Measurements from ENCODE around the gene EXOG.

EXOG gene

DNA sequence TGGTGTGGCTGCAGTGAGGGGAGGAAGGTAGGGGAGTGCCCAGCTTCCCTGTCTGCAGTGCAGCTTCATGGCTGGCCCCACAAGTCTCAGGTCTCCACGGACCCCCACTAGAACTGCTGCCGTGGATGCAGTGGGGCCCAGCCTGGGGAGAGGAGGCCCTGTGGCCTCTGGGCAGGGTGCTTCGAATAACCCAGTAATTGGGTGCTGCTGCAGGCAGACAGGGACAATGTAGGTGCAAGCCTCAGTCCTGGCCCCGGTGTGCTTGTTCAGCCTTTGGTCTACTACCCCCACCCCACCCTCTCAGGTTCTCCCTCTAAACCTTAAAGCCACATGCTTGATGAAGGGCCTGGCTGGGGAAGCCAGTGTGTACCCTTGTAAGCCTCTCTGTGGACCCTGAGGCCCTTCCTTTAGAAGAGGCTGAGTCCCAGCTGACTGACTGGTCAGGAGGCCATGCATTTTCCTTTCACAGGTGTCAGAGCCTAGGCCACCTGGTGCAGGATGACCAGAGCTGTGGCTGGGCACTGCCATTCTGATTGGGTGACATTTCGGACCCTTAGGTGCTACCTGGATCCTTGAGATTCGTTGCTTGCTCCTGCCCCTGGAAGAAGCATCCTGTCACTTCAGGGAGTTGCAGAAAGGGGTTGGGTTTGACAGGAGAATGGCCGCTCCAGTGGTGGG lies 21.1 kb upstream of the EXOG start:
- no peak for DNase-seq

DNA sequence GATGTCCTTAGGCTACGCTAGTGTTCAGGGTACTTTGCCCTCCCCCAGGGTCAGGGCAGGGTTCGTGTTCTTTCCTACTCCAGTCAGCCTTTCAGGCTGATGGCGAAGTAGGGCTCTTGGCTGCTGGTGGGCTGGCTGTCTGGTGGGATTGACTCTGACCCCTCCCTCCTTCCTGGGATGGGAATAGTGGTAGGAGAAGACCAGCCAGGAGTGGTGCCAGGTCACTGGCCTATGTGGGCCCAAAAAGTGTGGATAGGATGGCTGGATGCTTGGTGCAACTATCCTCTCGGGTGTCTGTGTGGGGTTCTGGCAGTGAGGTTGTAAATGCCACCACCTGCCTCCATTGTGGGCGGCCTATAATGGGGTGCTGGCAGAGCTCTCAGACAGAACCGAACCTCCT lies 20.4 kb upstream of the EXOG start:
- DNase-seq = no peak

- no peak for DNase-seq
These were observed 19.9 kb upstream of the EXOG start for GRCh38 chr3:38476157-38476756.

GRCh38 chr3:38477057-38477820 lies 18.9 kb upstream of the EXOG start:
- DNase-seq = no peak

GRCh38 chr3:38477839-38478450 lies 18.2 kb upstream of the EXOG start:
- DNase-seq = no peak

GRCh38 chr3:38478901-38479300 lies 17.2 kb upstream of the EXOG start:
- no peak for DNase-seq

GRCh38 chr3:38479431-38480092 lies 16.6 kb upstream of the EXOG start:
- DNase-seq = no peak

DNA sequence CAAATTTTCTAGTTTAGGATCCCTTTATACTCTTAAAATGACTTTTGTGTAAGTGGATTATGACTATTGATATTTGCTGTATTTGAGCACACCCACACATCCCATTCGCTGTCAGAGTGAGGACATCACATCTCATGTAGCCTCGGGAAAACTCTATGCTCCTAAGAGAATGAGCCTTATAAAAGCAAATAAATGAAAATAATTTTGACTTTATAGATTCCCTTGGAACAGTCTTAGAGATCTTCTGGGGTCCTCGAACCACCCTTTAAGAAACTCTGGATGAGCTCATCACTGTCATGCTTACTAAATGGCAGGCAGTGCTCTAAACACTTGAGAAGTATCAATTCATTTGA lies 16.1 kb upstream of the EXOG start:
- DNase-seq = no peak

GRCh38 chr3:38480930-38481329 lies 15.2 kb upstream of the EXOG start:
- no peak for DNase-seq

GRCh38 chr3:38482951-38483350 lies 13.2 kb upstream of the EXOG start:
- DNase-seq = no peak

DNA sequence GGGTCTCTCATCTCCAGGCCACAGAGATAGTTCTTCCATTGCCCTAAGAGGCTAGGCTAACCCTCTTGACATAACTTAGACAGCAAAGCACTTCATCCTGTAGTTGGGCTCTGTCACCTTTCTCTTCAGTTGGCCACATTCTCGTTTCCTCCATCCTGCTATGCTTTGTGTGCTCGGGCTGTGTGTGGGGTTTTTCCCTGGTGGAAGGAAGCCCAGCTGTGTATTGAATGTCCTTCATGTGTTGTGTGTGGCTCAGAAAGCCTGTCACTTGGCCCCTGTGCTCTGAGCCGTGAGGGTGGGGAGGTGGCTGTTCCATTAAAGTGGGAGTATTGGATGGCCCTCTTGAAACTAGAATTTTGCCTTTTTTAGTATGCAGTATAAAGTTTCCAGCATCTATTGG lies 8.8 kb upstream of the EXOG start:
- no peak for DNase-seq

GRCh38 chr3:38488949-38489348 lies 7.2 kb upstream of the EXOG start:
- no peak for DNase-seq

DNA sequence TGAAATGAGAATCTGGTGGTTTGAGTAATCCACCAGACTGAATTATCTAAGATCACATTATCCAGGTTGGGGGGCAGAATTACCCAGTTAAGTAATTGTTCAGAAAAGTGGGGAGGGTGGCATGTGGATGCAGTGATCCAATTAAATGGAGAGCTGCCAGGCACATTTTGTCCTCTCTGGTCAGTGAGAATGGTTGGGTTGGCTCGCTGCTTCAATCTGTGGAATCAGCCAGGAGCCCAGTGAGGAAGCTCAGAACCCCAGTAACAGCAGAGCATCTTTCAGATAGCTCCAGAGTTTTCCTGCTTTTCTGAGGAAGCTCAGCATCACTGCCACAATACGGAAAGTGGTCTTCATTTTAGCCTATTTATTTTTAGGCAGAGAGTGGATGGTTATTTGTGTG lies 6.4 kb upstream of the EXOG start:
- DNase-seq = no peak

GRCh38 chr3:38490281-38491030 lies 5.7 kb upstream of the EXOG start:
- no peak for DNase-seq

DNA sequence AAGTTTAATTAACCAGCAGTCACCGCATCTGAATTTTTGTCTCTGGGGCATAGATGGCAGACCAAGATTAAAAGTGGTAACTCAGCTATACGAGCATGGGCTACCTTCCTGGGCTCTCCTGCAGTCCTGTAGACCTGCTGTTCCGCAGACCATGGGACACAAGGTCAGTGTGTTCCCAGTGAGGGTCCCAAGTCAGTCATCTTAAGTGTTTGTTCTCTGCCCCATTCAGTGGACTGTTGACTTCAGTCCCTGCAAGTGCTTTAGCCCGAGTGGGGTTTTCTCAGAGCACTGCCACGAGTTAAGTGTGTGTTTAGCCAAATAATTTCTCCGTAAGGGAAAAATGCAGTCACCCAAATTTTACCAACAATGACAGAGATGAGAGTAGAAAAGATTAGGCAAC lies 4.9 kb upstream of the EXOG start:
- DNase-seq = no peak

DNA sequence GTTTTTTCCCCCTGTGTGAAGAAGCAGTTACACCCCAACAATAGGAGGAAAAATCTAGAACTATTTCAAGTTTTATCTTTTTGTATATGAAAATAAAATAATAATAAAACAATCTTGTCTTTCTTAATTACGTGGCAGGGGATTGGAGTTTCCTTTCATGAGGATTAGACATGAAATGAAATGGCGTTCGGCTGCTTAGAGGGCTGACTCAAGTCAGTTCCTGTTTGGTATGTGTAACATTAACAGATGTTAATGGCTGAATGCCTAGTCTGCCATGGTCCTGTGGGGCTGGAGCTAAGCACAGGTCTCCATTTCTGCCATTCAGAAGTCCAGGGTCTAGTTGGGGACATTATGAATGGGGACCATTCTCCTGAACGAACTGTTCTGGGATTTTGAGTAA lies 3.1 kb upstream of the EXOG start:
- no peak for DNase-seq

- DNase-seq = no peak
These were observed 891 bp downstream of the EXOG start for GRCh38 chr3:38497031-38497430.

DNA sequence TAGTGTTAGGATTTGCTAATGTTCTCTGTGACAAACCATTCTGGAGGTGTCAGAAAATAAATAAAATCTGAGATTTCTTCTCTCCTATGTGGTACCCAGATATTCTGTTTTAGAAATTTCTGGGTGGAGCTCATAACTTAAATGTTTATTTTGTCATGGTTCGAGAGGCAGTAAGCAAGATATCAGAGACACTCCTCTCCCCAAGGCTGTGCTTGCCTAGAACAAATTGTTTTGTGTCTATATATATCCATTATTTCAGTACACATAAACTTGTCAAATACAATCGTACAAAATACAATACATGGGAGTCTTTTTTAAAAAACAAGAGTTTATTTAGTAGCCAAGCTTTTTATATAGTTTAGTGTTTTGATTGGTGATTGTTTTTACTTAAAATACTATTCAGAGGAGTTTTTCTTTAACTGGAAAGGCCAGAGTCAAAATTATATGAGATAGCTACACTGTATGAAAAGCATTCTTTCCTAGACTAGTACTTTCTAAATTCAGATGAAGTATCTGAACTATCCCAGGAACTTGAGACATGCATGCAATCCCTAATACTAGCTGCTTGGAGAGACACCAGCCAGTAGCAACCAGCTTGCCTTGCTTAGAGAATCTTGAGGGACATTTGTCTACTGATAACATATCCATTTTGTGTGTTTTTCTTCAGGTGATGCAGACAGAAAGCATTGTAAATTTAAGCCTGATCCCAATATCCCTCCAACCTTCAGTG lies 4.7 kb downstream of the EXOG start:
- no peak for DNase-seq

DNA sequence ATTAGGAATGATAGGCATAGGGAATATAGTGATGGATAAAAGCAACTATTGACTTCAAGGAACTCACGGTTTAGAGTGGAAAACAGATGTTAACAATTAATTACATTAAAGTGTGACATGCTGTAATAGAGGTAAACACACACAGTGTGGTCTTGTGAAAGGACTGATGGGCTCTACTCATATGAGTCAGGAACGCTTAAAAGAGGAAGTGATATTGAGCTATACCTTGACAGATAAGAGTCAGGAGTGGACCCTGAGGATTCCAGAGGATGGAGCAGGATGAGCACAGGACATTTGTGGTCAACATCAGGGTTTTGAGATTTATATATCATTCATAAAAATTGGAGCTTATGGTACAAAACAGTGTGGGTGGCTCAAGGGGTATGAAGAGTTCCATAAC lies 11.0 kb downstream of the EXOG start:
- DNase-seq = no peak

GRCh38 chr3:38509732-38510131 lies 13.6 kb downstream of the EXOG start:
- DNase-seq = no peak

GRCh38 chr3:38510631-38511030 lies 14.5 kb downstream of the EXOG start:
- DNase-seq = no peak

GRCh38 chr3:38511546-38511945 lies 15.4 kb downstream of the EXOG start:
- no peak for DNase-seq
